Stimulated activated CD4-positive, alpha-beta T cell treated with anti-CD3 and anti-CD28 coated beads, Interleukin-4, amount 100 ng/mL, for 24 hours (primary cell): ENCODE results near the gene CCDC39.

Experiments used
- DNase-seq: peaks from one replicate; pipeline ENCODE4 v3.0.0-alpha.2; 2020

The CCDC39 gene

GRCh38 chr3:180679178-180680096 lies at the start of gene CCDC39:
TSS of gene CCDC39 (minus strand) at chr3:180679489. CDS start at chr3:180679380, 109 bp downstream.
- peak; percentile 79 for DNase-seq

GRCh38 chr3:180720012-180720411 lies 40.7 kb upstream of the CCDC39 start:
- no peak for DNase-seq

- no peak for DNase-seq
Observed at GRCh38 chr3:180707896-180708295, 28.6 kb upstream of the CCDC39 start.

GRCh38 chr3:180705619-180706018 lies 26.3 kb upstream of the CCDC39 start:
- DNase-seq, result no peak

- no peak for DNase-seq
Observed at GRCh38 chr3:180704532-180704931, 25.2 kb upstream of the CCDC39 start.

- no peak for DNase-seq
Observed at GRCh38 chr3:180700941-180701340, 21.7 kb upstream of the CCDC39 start.

- no peak for DNase-seq
Observed at GRCh38 chr3:180698760-180699270, 19.5 kb upstream of the CCDC39 start.

GRCh38 chr3:180694321-180694720 lies 15.0 kb upstream of the CCDC39 start:
- DNase-seq, result no peak

GRCh38 chr3:180693656-180694055 lies 14.4 kb upstream of the CCDC39 start:
- no peak for DNase-seq

GRCh38 chr3:180690061-180690460 lies 10.8 kb upstream of the CCDC39 start:
- no peak for DNase-seq

- DNase-seq, result no peak
Observed at GRCh38 chr3:180684807-180685206, 5.5 kb upstream of the CCDC39 start.

- no peak for DNase-seq
Observed at GRCh38 chr3:180683816-180684215, 4.5 kb upstream of the CCDC39 start.

- DNase-seq, result peak; percentile 7
Observed at GRCh38 chr3:180680097-180680430, 775 bp upstream of the CCDC39 start.

- no peak for DNase-seq
Observed at GRCh38 chr3:180678231-180678630, 1.1 kb downstream of the CCDC39 start.

GRCh38 chr3:180661444-180661843 lies 17.8 kb downstream of the CCDC39 start:
- no peak for DNase-seq

- no peak for DNase-seq
Observed at GRCh38 chr3:180657094-180657493, 22.2 kb downstream of the CCDC39 start.

- DNase-seq, result no peak
Observed at GRCh38 chr3:180656406-180656805, 22.9 kb downstream of the CCDC39 start.

- no peak for DNase-seq
Observed at GRCh38 chr3:180646187-180646790, 33.0 kb downstream of the CCDC39 start.

GRCh38 chr3:180640987-180641386 lies 38.3 kb downstream of the CCDC39 start:
- DNase-seq, result no peak

GRCh38 chr3:180633722-180634121 lies 45.6 kb downstream of the CCDC39 start:
- no peak for DNase-seq

GRCh38 chr3:180631317-180631716 lies 48.0 kb downstream of the CCDC39 start:
- no peak for DNase-seq

- no peak for DNase-seq
Observed at GRCh38 chr3:180630371-180630770, 48.9 kb downstream of the CCDC39 start.

- DNase-seq, result no peak
Observed at GRCh38 chr3:180626844-180627243, 52.4 kb downstream of the CCDC39 start.

GRCh38 chr3:180624714-180625113 lies 54.6 kb downstream of the CCDC39 start:
- no peak for DNase-seq
